ENCODE data around the gene BAZ2B.
"Not testable (repeated sequence)": the region's sequence is repeated elsewhere in the genome, so short reads cannot be mapped to it uniquely, and the experiment has no call there.

The BAZ2B gene

GRCh38 chr2:159539701-159540100 lies 76.6 kb downstream of the BAZ2B start:
- DNase-seq, result no peak

GRCh38 chr2:159538801-159539200 lies 77.5 kb downstream of the BAZ2B start:
- no peak for DNase-seq

GRCh38 chr2:159535261-159535660 lies 81.1 kb downstream of the BAZ2B start:
- not testable (repeated sequence) for DNase-seq

DNA sequence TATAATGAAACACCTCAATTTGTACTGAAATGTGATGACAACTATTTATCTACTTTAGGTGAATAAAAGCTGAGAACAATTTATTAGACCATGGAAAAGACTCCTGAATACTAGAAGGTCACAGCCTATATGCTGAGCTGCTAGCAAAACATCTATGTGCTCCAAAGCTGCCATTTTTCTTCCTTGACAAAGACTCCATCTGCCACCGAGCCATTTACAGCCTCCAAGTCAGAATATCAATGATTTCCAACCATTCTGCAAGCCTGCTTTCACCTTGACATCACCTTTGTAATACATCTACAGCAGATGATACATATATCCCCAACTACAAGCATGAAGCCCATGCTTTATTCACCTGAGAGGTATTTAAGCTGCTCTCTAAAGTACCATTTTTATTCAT lies 84.9 kb downstream of the BAZ2B start:
- no peak for DNase-seq

DNA sequence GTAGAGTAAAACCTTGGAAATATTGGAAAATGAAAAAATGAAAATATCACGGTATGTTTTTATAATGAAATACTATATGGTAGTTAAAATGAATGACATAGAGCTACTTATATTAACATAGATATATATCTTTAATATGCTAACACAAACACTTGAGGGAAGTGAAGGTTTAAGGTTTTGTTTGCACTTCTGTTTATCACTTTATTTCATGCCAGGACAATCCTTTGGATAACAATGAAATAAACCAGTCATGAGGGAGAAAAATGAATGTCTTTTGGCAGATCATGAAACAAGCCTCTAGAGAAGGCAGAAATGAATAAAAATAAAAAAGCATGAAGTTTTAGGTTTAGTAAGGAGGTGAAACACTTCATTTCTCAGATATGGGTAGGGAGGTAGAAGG lies 89.9 kb downstream of the BAZ2B start:
- no peak for DNase-seq

- no peak for DNase-seq
These were observed 91.3 kb downstream of the BAZ2B start for GRCh38 chr2:159525012-159525411.

- no peak for DNase-seq
These were observed 95.1 kb downstream of the BAZ2B start for GRCh38 chr2:159521272-159521671.

DNA sequence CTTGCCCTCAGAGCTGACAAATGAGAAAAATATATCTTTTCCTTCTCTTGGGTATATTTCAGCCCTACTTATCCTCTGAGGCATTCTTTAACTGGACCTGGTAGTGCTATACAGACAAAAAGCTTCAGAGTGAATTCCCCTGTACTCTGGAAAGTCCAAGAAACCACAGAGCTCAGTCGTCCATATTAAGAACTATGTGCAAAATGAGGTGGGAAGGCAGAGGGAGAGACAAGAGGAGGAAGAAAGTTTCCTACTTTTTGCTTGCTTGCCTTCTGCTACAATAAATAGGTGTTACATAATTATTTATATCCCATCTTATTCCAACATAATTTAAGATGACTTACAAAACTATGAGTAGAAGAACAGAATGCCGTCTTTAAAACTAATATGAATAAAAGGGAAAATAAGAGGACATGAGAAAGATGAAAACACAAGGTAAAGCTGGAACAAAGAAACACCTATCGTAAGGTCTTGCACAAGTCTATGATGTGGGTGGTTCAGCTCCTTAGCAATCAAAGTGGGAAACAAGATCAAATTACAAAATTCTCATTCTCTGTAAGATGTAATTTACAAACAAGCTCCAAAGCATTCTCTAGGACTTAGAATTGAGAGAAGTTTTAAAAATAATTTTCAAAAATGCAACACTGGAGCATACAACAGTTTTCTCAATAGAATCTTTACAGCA lies 97.9 kb downstream of the BAZ2B start:
- no peak for DNase-seq

DNA sequence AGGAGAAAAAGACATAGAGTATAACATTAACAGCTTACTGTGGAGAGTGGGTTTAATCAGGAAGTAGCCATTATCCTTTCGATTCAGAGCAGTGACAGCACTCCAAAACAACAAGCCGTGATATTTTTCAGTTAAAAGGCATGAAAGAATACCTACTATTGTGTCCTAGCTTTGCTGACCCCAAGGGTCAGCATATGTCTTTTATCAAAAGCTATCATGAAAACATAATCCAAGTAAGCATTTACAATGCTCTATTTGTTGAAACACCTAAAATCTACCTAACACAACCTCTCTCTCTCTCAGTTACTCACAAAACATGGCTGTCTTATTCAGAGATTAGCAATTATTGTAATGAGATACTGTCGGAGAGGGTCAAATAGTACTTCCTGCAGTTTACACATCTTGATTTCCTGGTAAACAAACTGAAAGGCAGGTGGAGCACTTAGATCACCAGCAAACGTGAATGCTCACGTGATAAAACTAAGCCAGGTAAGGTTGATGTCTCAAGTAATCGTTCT lies 100.0 kb downstream of the BAZ2B start:
- DNase-seq, result no peak

DNA sequence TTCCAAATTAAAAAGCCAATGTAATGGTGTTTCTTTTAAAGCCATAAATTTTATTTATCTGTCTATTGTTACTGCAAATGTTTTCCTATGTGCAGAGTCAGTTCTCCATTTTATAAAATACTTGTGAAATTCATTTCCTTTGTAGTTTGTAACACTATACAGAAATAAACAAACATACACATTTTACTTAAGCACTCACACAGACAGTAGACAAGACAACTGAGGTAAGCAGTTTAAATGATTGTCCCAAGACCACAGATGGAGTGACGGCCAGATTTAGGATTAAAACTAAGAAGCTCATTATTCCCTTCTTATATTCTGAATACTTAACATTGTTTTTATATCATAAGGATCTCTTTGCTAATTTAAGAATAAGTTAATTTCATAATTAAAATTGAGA lies 100.9 kb downstream of the BAZ2B start:
- DNase-seq, result no peak

DNA sequence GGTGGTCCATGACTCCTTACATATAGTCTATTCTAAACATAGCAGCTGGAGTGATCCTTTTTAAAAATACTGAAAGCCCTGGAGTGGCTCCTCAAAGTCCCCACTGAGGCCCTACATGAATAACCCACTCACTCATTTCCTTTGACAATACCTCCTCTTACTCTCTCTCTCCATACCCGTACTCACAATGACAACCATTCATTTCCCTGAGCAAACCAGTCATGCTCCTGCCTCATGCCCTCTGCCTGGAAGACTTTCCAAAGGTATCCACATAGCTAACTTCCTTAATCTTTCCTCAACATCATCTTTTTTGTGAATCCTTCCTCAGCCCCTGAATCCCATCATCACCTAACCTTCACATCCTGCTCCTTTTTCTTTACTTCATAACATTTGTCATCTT lies 102.6 kb downstream of the BAZ2B start:
- no peak for DNase-seq

GRCh38 chr2:159508140-159508539 lies 108.2 kb downstream of the BAZ2B start:
- no peak for DNase-seq

GRCh38 chr2:159506764-159507440 lies 109.4 kb downstream of the BAZ2B start:
- no peak for DNase-seq

DNA sequence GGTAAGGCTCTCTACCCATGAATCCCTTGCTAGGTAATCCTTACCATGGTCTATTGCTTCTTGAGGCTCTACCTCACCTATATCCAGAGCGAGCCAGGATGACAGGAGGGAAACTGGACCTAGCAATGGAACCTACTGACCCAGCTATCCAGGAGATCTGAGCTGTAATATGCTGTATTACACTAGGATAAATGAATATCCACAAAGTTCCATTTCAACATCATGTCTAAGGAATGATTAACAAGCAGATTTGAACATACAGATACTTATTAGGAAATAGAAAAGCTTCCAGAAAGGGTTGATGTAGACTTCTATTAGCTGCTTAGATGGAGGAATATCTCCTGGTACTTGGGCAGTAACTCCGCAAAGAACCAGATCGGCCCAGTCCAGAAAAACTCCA lies 110.1 kb downstream of the BAZ2B start:
- no peak for DNase-seq

DNA sequence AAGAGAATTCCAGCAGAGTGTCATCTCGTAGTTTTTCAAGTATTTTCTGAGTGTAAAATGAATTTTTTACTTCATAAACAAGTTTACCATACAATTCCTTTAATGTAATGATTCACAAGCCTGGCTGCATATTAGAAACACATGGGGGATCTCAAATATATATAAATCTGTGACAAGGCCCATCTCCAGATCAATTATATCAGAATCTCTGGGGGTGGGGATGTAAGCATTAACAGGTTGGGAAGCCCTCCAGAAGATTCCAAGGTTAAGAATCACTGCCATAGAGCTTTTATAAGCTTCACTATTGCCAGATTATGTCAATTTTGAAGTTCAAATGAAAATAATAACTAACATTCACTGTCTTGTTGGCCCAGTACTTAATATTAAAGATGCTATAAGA lies 111.2 kb downstream of the BAZ2B start:
- DNase-seq, result no peak

DNA sequence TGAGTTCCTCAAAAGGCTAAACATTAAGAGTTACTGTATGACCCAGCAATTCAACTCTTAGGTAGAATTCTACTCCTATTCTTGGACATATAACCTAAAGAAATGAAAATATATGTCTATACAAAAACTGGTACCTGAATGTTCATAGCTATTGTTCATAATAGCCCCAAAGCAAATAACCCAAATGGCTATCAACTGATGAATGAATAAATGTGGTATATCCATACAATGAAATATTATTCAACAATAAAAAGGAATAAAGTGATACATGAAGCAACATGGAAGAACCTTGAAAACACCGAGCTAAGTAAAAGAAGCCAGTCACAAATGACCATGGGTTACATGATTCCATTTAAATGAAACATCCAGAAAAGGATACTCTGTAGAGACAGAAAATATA lies 114.6 kb downstream of the BAZ2B start:
- DNase-seq, result no peak

DNA sequence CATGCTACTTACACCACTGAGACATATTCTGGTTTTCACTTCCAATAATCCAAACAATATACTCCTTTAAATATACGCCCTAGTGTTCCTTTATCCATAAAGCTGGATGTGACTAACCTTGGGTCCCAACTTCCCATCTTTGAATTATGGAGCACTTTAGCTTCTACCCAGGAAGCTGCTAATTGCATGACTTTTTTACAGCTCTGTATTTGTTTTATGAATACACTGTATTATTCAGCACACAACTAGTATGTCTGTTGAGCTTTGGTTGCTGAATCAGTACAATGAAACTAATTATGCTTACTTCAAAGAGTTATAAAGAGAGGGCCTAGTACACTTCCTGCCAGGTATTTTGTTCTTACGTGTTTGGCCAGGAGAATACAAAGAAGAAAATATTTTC lies 118.5 kb downstream of the BAZ2B start:
- DNase-seq, result no peak

- no peak for DNase-seq
These were observed 119.1 kb downstream of the BAZ2B start for GRCh38 chr2:159497256-159497655.

- no peak for DNase-seq
These were observed 126.9 kb downstream of the BAZ2B start for GRCh38 chr2:159489476-159489875.

GRCh38 chr2:159484532-159484931 lies 131.8 kb downstream of the BAZ2B start:
- no peak for DNase-seq

- DNase-seq, result no peak
These were observed 140.0 kb downstream of the BAZ2B start for GRCh38 chr2:159476329-159476728.

DNA sequence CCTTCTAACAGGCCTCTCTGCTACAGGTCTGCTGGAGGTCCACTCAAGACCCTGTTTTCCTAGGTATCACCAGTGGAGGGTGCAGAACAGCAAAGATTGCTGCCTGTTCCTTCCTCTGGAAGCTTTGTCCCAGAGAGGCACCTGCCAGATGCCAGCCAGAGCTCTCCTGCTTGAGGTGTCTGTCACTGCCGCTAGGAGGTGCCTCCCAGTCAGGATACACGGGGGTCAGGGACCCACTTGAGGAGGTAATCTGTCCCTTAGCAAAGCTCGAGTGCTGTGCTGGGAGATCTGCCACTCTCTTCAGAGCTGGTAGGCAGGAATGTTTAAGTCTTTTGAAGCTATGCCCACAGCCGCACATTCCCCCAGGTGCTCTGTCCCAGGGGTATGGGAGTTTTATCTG lies 140.6 kb downstream of the BAZ2B start:
- no peak for DNase-seq

DNA sequence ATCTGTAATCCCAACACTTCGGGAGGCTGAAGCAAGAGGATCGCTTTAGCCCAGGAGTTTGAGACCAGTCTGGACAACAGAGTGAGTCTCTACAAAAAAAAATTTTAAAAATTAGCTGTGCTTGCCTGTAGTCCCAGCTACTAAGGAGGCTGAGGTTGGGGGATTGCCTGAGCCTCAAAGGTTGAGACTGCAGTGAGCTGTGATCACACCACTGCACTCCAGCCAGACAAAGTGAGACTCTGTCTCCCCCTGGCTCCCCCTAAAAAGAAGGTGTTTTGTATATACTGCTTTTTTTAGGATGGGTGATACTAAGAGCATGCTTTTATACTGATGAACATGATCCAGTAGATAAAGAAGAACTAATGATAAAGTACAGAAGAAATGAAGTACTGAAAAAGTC lies 145.0 kb downstream of the BAZ2B start:
- DNase-seq, result no peak

Data from anterior cingulate cortex (tissue), 58 donors.